ENCODE results near the gene SLC25A33.
"Not testable (repeated sequence)": the region's sequence is repeated elsewhere in the genome, so short reads cannot be mapped to it uniquely, and the experiment has no call there.

SLC25A33 gene

DNA sequence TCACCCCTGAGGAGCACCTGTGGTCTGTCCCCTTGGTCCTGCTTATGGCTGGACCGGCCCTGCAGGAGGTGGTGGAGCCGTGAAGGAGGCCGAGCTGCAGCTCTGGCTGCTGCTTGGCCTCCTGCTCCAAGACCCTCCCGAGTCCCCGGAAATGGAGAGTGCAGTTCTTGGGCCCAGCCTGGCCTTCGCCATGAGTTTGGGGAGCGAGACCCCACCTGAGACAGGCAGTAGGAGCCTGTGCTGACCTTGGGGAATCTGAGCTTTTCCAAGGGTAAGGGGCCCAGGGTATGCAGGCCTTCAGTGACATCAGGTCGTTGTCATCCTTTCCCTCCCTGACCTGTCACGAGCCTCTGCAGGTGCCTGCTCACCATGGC is 63.5 kb downstream of the SLC25A33 start:
- DNase-seq, result no peak

DNA sequence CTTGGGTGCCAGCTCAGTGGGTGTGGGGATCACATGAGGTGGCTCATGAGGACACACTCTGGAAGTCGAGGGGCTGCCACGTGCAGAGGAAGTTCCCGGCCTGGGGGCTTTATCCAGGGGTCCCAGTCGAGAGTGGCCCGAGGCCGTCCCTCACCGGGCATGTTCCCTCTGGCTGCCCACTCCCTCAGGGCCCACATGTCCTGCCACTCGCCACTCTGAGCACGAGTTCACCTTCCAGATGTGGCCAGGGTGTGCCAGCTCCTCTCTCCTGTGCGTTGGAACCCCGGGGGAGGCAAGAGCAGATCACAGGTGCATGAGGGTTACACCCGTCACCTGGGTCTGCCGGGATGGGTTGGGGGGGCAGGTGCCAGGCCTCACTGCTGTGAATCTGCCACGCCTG is 64.0 kb downstream of the SLC25A33 start:
- DNase-seq, result no peak

DNA sequence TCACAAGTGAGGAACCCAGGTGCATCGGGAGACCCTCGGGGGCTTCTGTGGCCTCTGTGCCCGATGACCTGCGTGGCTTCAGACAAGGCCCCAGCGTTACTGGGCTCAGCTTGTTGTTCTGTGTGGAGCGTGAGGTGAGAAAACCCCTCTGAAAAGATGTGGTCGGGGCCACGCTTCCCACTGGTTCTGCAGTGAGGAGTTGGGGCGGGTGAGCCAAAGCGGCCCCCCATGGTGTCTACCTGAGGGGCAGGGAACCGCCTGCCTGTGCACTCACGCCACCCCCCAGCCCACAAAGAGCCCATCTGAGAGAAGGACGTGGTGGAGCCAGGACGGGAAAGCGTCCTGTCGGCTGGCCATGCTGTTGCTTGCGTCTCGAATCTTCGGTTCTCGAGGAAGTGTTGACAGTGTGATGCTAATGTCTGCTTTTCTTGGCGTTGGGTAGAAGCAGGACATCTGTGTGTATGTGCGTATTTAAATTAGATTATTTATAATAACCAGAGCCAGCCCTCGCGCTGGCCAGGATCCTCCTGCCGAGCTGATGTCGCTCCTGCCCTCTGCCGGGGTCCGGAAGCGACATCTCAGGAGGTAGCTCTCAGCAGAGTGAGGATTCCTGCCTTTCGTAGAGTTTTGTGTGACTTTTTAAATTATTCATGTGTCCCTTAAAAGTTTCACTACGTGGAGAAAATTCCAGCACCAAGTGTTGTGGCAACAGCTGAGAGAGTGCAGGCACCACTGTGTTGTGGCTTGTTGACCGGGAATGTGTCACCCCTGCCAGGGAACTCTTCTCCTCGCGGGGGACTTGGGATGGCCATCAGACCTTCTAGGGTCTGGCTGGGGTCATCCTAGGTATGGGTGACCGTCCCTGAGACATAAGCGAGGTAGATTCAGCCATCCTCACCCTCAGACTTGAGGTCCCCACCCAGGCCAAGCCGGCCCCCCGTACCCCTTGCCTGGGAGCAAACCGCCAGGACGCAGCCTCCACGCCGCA is 64.8 kb downstream of the SLC25A33 start:
- no peak for DNase-seq

DNA sequence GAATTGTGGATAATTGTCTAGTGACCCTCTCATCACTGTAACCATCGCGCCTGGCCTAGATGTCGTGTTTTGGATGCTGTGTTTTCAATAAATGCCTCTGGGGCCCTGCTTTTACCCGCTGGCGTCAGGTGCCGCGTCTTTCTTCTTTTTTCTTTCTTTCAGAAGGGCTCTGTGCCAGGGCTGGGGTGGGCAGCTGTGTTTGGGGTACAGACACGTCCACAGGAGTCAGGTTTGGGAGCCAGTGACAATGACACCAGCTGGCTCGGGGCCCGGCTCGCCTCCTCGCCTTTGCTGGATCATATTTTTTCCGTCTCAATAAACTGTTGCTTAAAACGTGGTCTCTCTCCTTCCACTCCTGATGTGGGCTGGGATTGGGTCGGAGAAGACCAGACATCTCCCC is 65.6 kb downstream of the SLC25A33 start:
- no peak for DNase-seq

DNA sequence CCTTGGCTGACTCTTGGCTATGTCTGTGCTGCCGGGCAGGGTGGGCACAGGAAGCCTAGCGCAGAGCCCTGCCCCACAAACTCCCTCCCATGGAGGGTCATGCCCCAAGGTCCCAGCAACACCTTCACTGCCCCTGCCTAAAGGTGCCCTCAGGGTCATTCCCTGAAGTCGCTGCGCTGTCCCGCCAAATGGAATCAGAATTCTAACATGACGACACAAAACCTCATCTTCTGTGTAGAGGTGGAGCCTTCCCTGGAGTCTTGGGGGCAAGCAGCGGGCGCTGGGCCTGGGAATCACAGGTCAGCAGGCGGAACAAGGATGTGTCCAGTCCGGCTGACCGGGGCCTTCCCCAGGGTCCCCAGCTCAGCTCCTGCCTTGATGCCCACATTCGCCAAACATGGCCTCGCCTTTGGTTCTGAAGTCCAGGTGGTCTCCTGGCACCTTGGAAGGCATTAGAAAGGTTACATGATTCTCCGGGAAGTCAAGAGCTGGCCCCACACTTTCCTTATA is 66.7 kb downstream of the SLC25A33 start:
- no peak for DNase-seq

DNA sequence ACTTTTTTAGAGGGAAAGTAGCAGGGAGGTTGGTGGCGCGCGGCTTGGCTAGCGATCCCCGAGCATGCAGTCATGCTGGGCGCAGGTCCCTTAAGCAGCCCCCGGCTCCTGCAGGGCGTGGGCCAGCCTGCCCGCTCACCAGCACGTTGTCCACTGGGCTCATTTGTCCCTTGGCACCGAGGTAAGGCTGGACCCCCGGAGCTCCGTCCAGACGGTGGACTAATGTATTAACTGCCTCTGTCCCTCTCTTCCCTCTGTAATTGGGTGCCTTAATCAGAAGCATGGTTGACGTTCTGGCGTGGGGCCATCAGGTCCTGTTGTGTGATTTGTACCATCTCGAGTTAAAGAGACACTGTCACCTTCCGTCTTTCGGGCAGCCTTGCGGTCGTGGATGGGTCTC is 67.2 kb downstream of the SLC25A33 start:
- DNase-seq, result no peak

DNA sequence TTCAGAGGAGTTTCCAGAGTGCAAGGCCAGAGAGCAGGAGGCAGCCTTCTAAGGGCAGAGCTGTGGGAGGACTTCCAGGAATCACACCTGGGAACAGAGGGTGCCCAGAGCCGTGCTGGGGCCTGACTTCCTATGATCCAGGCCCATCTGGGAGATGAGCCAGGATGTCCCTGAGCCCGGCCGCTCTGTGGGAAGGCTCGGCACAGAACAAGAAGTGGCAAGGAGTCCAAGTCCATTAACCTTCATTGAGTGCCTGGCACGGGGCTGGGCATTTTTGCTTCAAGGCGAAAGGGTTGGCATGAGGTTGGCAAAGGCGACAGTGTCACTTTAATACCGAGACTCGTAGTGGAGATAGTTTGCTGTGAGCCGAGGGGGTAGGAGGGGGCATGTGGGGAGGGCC is 67.7 kb downstream of the SLC25A33 start:
- no peak for DNase-seq

DNA sequence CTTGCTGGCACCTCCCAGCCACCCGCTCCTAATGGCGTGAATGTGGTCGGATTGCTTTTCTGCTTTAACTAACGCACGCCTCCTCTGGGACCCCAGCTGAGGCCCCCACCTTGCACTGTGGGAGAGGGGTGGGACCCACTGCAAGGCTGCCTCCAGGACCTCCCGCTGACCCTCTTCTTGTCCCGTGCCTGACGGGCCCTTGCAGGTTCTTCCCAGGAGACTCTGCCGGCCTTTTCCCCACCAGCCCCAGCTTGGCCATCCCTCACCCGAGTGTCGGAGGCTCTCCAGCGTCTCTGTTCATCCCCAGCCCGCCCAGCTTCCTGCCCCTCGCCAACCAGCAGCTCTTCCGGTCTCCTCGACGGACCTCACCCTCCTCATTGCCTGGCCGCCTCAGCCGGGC is 68.1 kb downstream of the SLC25A33 start:
- no peak for DNase-seq

DNA sequence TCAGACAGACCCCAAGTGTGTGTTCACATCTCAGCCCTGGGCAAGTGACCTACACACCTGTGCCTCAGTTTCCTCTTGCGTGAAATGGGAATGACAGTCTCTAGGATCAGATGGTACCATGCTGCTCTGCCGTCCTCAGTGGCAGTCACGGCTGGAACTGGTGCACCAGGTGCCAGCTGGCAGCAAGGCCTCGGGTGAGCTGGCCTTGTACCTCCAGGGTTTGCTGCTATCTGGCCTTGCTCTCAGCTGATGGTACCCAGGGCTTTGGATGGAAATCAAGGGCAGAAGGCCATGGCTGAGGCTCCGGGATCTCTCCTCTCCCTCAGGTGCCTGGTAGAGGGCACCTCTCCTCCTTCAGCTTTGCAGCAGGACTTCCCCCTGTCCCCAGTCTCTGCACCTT is 70.7 kb downstream of the SLC25A33 start:
- DNase-seq, result no peak

DNA sequence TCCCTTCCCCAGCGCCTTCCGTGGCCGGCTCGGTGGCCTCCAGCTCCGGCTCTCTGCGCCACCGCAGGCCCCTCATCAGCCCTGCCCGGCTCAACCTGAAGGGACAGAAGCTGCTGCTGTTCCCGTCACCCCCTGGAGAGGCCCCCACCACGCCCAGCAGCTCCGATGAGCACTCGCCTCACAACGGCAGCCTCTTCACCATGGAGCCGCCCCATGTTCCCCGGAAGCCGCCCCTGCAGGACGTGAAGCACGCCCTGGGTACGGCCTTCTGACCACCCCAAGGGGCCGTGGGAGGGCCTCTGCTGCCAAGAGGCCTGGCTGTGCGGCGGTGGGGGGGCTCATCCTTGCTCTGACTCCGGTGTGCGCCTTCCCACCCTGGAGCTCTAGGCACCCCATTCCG is 71.3 kb downstream of the SLC25A33 start:
- DNase-seq, result no peak

DNA sequence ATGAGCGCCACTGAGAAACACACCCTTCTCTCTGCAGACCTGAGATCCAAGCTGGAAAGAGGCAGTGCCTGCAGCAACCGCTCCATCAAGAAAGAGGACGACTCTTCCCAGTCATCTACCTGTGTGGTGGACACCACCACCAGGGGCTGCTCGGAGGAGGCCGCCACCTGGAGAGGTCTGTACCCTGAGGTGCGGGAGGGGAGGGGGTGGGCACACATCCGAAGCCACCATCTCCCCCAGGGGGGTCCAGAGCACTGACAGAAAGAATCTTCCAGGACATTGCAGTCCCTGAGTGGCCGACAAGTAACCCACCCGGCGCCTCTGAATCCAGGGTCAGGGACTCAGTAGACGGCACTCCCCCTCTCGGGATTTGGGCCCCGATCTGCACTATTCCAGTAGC is 72.5 kb downstream of the SLC25A33 start:
- DNase-seq, result no peak

DNA sequence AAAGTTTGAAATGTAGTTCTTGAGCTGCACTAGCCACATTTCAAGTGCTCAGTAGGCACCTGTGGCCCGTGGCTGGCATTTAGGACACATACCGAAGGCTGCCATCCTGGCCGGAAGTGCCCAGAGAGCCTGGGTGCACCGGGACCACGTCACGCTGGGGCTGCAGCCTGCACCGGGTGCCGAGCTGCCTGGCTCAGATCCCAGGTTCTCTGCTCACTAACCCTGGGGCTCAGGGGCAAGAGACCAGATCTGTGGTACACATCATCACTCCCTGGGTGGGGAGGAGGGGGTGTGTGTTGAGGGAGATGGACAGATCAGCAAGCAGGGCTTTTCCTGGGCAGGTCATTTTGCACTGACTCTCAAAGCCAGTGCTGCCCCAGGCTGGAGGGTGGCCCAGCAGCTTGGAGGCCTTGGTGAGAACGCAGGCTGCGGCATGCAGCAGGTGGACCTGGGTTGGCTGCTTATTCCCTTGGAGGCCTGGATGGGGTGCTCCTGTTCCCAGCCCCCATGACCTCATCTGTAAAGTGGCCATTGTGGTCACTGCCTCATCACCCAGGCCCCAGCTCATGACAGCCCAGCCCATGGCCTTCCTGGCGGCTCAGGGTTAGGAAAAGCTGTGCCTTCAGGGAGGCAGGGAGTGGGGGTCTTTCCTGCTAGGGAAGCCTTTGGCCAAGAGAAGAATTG is 73.0 kb downstream of the SLC25A33 start:
- no peak for DNase-seq

DNA sequence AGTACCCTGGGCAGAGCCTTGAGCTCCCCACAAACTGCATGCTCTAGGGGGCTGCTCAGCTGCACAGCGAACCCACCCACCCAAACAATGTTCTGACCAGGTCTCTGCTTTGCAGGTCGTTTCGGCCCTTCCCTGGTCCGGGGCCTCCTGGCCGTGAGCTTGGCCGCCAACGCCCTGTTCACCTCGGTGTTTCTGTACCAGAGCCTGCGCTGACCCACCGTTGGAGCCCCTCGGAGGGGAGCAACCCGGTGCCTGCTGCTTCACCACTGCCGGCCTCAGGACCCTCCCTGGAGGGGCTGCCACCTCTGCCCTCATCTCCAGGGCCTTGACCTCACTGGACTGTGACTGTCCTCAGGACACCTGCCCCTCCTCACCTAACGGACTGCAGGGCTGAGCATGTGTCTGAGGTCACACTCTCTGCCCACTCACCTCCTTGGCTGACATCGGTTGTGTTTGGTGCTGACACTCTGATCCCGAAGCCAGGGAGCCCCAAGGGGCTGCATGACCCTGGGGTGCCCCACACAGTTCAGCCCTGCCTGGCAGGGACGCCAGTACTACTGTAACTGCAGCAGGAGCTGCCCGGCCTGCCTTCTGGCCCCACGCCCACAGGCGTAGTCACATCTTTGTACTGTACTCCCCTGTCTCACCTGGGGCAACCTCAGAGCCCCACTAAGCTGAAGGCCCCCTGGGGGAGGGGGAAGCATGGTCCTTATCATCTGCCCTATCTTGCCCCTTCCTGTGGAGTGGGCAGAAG is 73.8 kb downstream of the SLC25A33 start:
- DNase-seq, result no peak

DNA sequence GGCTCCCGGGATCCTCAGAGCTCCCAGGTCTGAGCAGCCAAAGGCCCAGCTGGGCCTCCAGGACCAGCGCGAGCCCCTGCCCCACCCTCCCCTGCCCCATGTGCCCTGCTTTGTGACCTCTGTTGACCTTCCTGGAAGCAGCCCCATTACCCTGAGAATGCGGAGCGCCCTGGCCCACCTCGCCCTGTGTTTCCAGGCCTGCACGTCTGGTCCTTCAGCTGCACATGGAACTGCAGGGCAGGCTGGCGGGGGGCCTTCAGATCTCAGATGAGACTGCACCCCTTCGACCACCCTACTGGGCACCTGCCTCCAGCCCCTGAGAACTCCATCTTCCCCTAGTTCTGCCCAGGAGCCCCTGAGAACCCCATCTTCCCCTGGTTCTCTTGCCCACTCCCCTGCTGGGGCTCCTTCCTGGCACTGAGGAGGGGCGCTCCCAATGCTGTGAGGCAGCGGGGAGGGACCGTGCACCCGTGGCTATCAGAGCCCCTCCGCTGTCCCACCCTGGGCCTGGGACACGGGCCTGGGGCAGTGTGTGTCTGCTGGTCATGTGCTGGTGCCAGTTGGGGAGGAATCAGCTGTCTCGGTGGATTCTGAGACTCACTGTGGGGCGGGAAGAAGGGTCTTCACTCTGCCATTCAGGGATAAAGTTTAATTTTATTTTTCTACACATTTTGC is 74.5 kb downstream of the SLC25A33 start:
- no peak for DNase-seq

DNA sequence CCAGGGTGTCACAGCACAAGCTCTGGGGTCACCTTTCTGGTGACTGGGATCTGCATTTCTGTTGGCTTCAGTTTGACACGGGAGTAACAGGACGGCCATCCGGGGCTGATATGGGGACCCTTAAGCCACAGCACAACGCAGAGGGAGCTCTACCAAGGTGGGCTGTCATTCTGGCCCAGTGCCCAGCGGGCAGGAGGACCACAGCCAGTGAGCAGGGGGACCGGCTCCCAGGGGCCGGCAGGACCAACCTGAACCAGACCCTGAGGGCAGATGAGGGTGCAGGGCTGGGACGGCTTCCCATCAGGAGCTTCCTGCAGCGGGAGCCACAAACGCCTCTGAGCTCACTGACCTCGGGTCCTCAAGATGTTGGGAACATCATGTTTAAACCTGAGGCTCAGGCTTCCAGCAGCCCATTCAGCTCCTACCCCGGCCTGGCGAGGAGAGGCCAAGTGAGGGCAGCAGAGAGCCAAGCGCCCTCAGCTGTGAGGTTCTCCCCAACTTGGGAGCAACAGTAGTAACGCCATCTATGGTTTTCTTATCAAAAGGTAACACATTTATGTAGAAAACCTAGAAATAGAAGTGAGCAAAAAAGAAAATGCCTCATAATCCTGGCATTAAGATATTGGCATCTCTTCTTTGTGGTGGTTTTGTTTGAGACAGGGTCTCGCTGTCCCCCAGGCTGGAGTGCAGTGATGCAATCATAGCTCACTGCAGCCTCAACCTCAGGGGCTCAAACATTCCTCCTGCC is 76.2 kb downstream of the SLC25A33 start:
- DNase-seq, result peak in 1 of 2 donors; percentile 51

DNA sequence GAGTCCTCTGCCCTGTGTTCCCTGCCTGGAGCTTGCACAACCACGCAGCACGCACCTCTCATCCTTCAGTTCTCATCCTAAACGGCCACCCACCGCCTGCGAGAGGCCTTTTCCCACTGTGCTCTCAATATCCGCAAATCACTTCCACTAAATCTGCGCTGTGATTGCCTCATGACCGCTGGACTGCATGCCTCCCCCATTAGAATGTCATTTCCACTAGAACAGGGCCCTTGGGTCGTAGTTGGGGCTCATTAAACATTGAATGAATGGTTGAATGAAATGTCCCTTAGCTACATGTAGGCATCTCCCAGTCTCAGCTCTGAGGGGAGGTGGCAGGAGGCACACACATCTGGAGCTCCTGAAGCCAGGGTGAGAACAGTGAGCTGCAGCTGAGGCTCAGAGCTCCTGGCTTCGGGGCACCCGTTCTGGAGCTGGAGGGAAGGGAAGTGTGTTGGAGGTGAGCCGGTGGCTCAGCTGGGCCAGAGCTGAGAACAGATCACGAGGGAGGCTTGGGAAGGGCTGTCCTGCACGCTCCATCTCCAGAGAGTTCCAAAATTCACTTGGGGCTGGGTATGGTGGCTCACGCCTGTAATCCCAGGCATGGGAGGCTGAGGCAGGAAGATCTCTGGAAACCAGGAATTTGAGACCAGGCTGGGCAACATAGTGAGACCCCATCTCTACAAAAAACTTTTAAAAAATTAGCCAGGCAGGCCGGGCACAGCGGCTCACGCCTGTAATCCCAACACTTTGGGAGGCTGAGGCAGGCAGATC is 79.8 kb downstream of the SLC25A33 start:
- no peak for DNase-seq

DNA sequence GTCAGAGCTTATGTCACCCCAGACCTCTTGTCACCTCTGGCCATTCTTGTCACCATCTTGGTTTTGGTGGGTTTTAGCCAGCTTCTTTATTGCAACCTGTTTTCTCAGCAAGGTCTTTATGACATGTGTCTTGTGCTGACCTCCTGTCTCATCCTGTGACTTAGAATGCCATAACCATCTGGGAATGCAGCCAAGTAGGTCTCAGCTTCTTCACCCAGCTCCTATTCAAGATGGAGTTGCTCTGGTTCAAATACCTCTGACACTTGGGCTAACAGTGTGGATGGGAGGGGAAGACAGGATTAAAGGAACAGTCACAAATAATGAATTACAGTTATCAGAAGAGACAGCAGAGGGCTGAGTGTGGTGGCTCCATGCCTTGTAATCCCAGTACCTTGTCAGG is 81.8 kb downstream of the SLC25A33 start:
- DNase-seq, result no peak

DNA sequence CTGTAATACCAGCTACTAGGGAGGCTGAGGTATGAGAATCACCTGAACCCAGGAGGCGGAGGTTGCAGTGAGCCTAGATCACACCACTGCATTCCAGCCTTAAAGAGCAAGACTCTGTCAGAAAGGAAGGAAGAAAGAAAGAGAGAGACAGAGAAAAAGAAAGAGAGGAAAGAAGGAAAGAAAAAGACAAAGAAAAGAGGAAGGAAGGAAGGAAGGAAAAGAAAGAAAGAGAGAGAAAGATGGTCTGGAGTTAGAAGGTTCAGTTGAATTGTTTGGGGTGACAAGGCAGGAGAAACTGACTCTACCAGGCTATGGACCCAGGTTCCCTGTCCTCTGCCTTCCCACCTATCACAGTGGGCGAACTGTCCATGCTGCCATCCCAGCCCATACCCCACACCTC is 84.8 kb downstream of the SLC25A33 start:
- no peak for DNase-seq

DNA sequence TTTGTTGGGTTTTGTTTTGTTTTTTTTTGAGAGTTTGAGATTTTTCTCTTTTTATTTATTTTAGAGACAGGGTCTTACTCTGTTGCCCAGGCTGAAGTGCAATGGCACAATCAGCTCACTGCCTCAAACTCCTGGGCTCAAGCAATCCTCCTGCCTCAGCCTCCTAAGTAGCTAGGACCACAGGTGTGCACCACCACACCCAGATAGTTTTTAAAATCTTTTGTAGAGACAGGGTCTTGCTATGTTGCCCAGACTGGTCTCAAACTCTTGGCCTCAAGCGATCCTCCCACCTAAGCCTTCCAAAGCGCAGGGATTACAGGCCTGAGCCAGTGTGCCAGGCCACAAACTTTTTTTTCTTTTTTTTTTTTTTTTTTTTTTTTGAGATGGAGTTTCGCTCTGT is 85.8 kb downstream of the SLC25A33 start:
- not testable (repeated sequence) for DNase-seq

DNA sequence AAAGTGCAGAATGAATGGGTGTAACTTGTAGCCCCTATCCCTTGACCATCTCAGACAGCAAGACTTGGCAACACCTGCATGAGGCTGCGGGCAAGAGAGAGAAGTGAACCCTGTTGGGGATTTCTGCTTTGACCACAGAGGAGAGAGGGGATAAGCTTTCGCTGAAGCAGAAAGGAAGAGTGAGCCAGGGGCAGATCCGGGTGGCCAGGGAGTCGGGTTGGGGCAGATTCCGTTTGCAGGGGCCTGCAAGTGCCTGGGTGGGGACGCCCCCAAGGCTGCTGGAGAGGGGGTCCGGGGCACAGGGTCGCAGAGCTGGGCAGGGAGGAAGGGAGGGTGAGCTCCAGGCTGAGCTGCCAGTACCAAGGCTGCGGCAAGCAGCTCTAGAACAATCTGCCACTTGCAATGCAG is 86.9 kb downstream of the SLC25A33 start:
- DNase-seq, result peak in 1 of 2 donors; percentile 10
